ENCODE measurements around the gene LURAP1L.

DNA sequence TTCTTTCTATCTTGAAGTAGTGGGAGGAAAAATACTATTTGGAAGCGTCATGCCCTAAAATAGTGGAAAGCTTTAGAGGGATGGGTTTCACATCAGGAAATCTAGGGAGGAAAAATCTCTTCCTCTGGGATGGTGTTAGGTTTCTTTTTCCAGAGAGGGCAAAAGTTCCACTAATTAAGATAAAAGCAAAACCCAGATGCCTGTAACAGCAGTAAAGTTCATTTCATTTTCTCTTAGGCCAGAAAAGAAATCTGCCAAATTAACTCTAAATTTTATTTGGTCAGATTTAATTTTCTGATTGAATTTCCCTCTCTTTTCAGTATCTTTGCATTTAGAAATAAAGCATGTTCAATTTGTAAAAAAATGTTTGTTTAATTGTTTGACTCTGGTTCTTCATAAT is 88.8 kb downstream of the LURAP1L start:
- TF ChIP-seq CTCF (conservative IDR thresholded peaks at IDR 0.05; ENCODE audit: low read length) (no peak), EZH2phosphoT487 (IDR thresholded peaks at IDR 0.05; ENCODE audit: borderline replicate concordance, low read depth, low read length) (no peak)

All from OCI-LY7 (cell line).